Neural progenitor cell (in vitro differentiated cells): Measurements from ENCODE around the gene NARS2. TPM values are rescaled to one million over a fixed set of nuclear protein-coding genes. Genes with fewer than 3 reads are reported as not detected.

Experiments
- DNase-seq: peaks from one replicate; pipeline ENCODE4 v3.0.0-alpha.2; 2016; ENCODE audit warnings: low spot score
- H2AFZ ChIP-seq: fragments of 200-600 bp; sonication (generic); replicated peaks from 2 replicates; pipeline ENCODE4 v1.6.1; 2016; ENCODE audit warnings: antibody characterized with exemption
- H3F3A ChIP-seq: fragments of 200-600 bp; sonication (generic); 2 replicates; pipeline ENCODE4 v1.6.1; 2016; ENCODE audit warnings: antibody characterized with exemption, low read depth
- H3K27ac ChIP-seq: fragments of 200-600 bp; sonication (generic); 2 replicates; pipeline ENCODE4 v1.5.1; 2016; ENCODE audit warnings: mild to moderate bottlenecking
- H3K27me3 ChIP-seq: fragments of 200-600 bp; sonication (generic); 2 replicates; pipeline ENCODE4 v1.6.1; 2016; ENCODE audit warnings: mild to moderate bottlenecking, moderate library complexity
- H3K36me3 ChIP-seq: fragments of 200-600 bp; sonication (generic); 2 replicates; pipeline ENCODE4 v1.5.1; 2016
- H3K4me1 ChIP-seq: fragments of 200-600 bp; sonication (generic); 2 replicates; pipeline ENCODE4 v1.6.1; 2016; ENCODE audit warnings: mixed run types
- H3K4me2 ChIP-seq: fragments of 200-600 bp; sonication (generic); 2 replicates; pipeline ENCODE4 v1.6.1; 2016
- H3K4me3 ChIP-seq: fragments of 200-600 bp; sonication (generic); 2 replicates; pipeline ENCODE4 v1.5.1; 2016
- H3K79me2 ChIP-seq: fragments of 200-600 bp; sonication (generic); 2 replicates; pipeline ENCODE4 v1.6.1; 2016; ENCODE audit warnings: low read depth
- H3K9ac ChIP-seq: fragments of 200-600 bp; sonication (generic); 2 replicates; pipeline ENCODE4 v1.6.1; 2016
- H3K9me3 ChIP-seq: fragments of 200-600 bp; sonication (generic); 2 replicates; pipeline ENCODE4 v1.5.1; 2016; ENCODE audit warnings: low read depth
- H4K20me1 ChIP-seq: fragments of 200-600 bp; sonication (generic); 2 replicates; pipeline ENCODE4 v1.6.1; 2016; ENCODE audit warnings: low read depth
- H3K27ac Mint-ChIP-seq: 3 replicates; pipeline ENCODE4 v1.8.0; 2021; ENCODE audit warnings: mixed read lengths
- H3K27me3 Mint-ChIP-seq: 2 replicates; pipeline ENCODE4 v1.8.0; 2022; ENCODE audit warnings: low read depth, mild to moderate bottlenecking, inconsistent platforms, moderate library complexity, mixed read lengths; ENCODE audit not compliant: insufficient read depth
- H3K36me3 Mint-ChIP-seq: 3 replicates; pipeline ENCODE4 v1.8.0; 2021; ENCODE audit warnings: mixed read lengths
- H3K4me1 Mint-ChIP-seq: 3 replicates; pipeline ENCODE4 v1.8.0; 2021; ENCODE audit warnings: mixed read lengths
- H3K4me3 Mint-ChIP-seq: 3 replicates; pipeline ENCODE4 v1.8.0; 2021; ENCODE audit warnings: mild to moderate bottlenecking, moderate library complexity, mixed read lengths
- H3K9me3 Mint-ChIP-seq: 3 replicates; pipeline ENCODE4 v1.8.0; 2020; ENCODE audit warnings: mixed read lengths
- EZH2 ChIP-seq: fragments of 200-600 bp; sonication (generic); IDR thresholded peaks from 2 replicates; pipeline ENCODE4 v1.6.1; 2017; ENCODE audit warnings: antibody characterized with exemption, mild to moderate bottlenecking, moderate library complexity
- EZH2phosphoT487 ChIP-seq: fragments of 200-600 bp; sonication (generic); IDR thresholded peaks from 2 replicates; pipeline ENCODE4 v1.6.1; 2017; ENCODE audit warnings: antibody characterized with exemption
- total RNA-seq: library from RNA; depleted of rRNA; stranded (reverse); fragments of >200 nt; gene quantifications from 2 replicates; pipeline ENCODE4 v1.2.3, GENCODE V29; 2015; ENCODE audit warnings: low replicate concordance
- TF ChIP-seq, protein P1 (sequence below): fragments of 200-600 bp; sonication (generic); IDR thresholded peaks from 2 replicates; pipeline ENCODE4 v1.5.1; 2017; ENCODE audit warnings: antibody characterized with exemption, mild to moderate bottlenecking

The NARS2 gene
- total RNA-seq, 1 donor from 2014 or later: 53.0 TPM

DNA sequence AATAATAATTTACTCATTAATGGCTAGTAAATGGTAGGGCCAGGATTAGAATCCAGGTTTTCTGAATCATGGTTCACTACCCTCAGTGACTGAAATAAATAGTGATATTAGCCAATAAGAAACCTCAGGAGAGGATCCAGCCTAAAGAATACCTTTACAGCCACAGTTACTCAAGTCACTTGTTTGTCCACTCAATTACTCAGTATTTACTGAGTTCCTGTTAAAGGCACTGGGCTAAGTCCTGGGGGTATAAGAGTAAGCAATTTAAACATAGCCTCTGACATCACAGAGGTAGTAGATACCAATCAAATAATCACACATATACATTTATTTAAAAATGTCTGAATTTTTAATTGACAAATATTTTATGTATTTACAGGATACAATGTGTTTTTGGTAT, 100.2 kb downstream of the NARS2 start:
- no peaks in the 10 kb centered on the region for H3K9me3 Mint-ChIP-seq
- H4K20me1 ChIP-seq: no peaks in the 10 kb centered on the region
- no peak for DNase-seq
- H3K27ac ChIP-seq: no peak overlapping the region
- peaks cover 7% of the 10 kb centered on the region for H3K4me1 Mint-ChIP-seq
- H3K79me2 ChIP-seq: no peaks in the 10 kb centered on the region
- H3K36me3 Mint-ChIP-seq: peaks cover 15% of the 10 kb centered on the region
- no peak overlapping the region for H3K4me3 Mint-ChIP-seq
- no peak for TF ChIP-seq EZH2
- TF ChIP-seq EZH2phosphoT487: no peak
- TF ChIP-seq, protein P1, sequence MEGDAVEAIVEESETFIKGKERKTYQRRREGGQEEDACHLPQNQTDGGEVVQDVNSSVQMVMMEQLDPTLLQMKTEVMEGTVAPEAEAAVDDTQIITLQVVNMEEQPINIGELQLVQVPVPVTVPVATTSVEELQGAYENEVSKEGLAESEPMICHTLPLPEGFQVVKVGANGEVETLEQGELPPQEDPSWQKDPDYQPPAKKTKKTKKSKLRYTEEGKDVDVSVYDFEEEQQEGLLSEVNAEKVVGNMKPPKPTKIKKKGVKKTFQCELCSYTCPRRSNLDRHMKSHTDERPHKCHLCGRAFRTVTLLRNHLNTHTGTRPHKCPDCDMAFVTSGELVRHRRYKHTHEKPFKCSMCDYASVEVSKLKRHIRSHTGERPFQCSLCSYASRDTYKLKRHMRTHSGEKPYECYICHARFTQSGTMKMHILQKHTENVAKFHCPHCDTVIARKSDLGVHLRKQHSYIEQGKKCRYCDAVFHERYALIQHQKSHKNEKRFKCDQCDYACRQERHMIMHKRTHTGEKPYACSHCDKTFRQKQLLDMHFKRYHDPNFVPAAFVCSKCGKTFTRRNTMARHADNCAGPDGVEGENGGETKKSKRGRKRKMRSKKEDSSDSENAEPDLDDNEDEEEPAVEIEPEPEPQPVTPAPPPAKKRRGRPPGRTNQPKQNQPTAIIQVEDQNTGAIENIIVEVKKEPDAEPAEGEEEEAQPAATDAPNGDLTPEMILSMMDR: no peak
- H3K9me3 ChIP-seq: no peaks in the 10 kb centered on the region
- no peak overlapping the region for H2AFZ ChIP-seq
- H3K4me1 ChIP-seq: no peaks in the 10 kb centered on the region
- no peak overlapping the region for H3K4me2 ChIP-seq
- peaks cover 9% of the 10 kb centered on the region for H3F3A ChIP-seq
- H3K27me3 ChIP-seq: no peaks in the 10 kb centered on the region
- H3K36me3 ChIP-seq: no peaks in the 10 kb centered on the region
- H3K9ac ChIP-seq: no peak overlapping the region
- H3K4me3 ChIP-seq: no peak overlapping the region
- no peaks in the 10 kb centered on the region for H3K27me3 Mint-ChIP-seq
- H3K27ac Mint-ChIP-seq: no peak overlapping the region

DNA sequence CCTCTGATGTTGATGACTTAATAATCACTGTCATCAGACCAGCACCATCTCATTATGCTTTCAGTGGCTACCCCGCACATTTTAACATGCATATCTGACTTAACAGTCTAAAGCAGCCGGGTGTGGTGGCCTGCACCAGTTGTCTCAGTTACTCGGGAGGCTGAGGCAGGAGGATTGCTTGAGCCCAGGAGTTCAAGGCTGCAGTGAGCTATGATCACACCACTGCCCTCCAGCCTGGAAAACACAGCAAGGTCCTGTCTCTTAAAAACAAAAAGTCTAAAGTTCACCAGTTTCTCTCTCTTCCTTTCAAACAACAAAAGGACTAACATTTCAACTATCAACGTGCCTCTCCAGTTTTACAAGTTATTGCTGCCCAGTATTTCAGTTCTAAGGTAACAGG, 101.8 kb downstream of the NARS2 start:
- H3F3A ChIP-seq: peaks cover 9% of the 10 kb centered on the region
- no peak for TF ChIP-seq EZH2phosphoT487
- TF ChIP-seq, protein P1: no peak
- no peak for TF ChIP-seq EZH2
- no peak overlapping the region for H3K27ac Mint-ChIP-seq
- H3K9me3 Mint-ChIP-seq: no peaks in the 10 kb centered on the region
- H3K36me3 Mint-ChIP-seq: peaks cover 15% of the 10 kb centered on the region
- no peaks in the 10 kb centered on the region for H3K36me3 ChIP-seq
- H3K27me3 Mint-ChIP-seq: no peaks in the 10 kb centered on the region
- H3K4me1 Mint-ChIP-seq: peaks cover 13% of the 10 kb centered on the region
- no peak overlapping the region for H3K27ac ChIP-seq
- H3K9me3 ChIP-seq: no peaks in the 10 kb centered on the region
- no peak overlapping the region for H3K4me3 ChIP-seq
- no peak overlapping the region for H3K9ac ChIP-seq
- no peak overlapping the region for H3K4me3 Mint-ChIP-seq
- no peak for DNase-seq
- no peak overlapping the region for H2AFZ ChIP-seq
- no peaks in the 10 kb centered on the region for H3K79me2 ChIP-seq
- H3K4me1 ChIP-seq: no peaks in the 10 kb centered on the region
- no peak overlapping the region for H3K4me2 ChIP-seq
- H3K27me3 ChIP-seq: no peaks in the 10 kb centered on the region
- H4K20me1 ChIP-seq: no peaks in the 10 kb centered on the region

DNA sequence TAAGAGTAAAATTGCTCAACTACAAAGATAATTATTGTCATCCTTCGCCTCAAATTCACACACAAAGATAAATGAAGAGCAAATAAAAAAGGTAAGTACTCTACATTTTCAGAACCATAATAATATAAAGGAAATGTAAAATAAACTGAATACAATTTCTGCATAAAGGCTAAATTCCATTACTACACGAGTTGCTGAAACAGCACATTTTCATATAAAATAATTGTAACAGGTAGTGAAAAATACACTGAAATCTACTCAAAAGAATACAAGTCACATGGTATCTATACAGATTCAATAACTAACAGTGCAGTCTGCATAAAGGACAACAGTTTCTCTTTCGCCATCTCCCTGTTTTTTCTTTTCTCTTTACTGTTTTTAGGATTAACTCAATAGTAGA, 102.3 kb downstream of the NARS2 start:
- Histone ChIP-seq H3F3A (peaks cover 9% of the 10 kb centered on the region), H3K27me3 (no peaks in the 10 kb centered on the region), H3K9ac (no peak overlapping the region), H3K9me3 (no peaks in the 10 kb centered on the region), H3K79me2 (no peaks in the 10 kb centered on the region), H4K20me1 (no peaks in the 10 kb centered on the region), H3K4me1 (no peaks in the 10 kb centered on the region), H3K27ac (no peak overlapping the region), H3K36me3 (no peaks in the 10 kb centered on the region), H3K4me3 (no peak overlapping the region), H2AFZ (no peak overlapping the region), H3K4me2 (no peak overlapping the region)
- H3K36me3 Mint-ChIP-seq: peaks cover 17% of the 10 kb centered on the region
- H3K27me3 Mint-ChIP-seq: no peaks in the 10 kb centered on the region
- no peak overlapping the region for H3K27ac Mint-ChIP-seq
- TF ChIP-seq EZH2 (no peak), EZH2phosphoT487 (no peak)
- TF ChIP-seq, protein P1: no peak
- no peak for DNase-seq
- no peaks in the 10 kb centered on the region for H3K9me3 Mint-ChIP-seq
- H3K4me1 Mint-ChIP-seq: peaks cover 13% of the 10 kb centered on the region
- no peak overlapping the region for H3K4me3 Mint-ChIP-seq
